GM19023 (cell line): Measurements from ENCODE around the gene TICAM2.
A peak's percentile ranks its signal among the peaks of the same experiment; 100 is the strongest.

Experiments
- ATAC-seq: cut with Tn5 transposase; IDR thresholded peaks from one replicate; pipeline ENCODE4 v1.9.1; 2021; ENCODE audit warnings: mild to moderate bottlenecking, moderate library complexity; ENCODE audit not compliant: unreplicated experiment

TICAM2 gene

DNA sequence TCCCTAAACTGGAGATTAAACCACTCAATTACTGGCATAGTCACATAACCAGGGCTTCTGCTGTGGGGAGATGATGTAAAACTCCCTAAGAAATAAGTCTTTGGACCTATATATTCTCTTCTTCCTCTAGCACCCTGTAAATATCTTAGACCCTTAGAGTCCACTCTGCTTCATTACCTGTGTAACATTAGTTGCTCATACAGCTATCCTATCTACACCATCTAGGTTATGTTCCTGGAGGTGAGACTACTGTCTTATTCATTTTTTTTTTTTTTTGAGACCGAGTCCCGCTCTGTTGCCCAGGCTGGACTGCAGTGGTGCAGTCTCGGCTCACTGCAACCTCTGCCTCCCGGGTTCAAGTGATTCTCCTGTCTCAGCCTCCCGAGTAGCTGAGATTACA is 9.6 kb upstream of the TICAM2 start:
- no peak for ATAC-seq

DNA sequence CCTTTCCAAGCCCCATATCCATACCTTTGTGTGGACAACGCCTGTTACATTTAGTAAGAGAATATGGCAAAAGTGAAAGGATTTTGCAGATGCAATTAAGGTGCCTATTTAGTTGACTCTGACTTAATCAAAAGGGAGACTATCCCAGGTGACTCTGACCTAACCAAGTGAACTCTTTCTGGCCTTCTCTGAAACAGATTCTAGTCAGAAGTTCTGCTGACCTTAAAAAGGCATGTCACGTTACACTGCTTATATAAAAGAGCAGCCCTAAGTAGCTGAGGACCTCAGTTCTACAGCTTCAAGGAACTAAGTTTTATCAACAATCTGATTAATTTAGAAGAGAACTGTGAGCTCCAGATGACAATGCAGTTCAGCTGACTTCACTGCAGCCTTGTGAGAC is 5.7 kb upstream of the TICAM2 start:
- no peak for ATAC-seq

DNA sequence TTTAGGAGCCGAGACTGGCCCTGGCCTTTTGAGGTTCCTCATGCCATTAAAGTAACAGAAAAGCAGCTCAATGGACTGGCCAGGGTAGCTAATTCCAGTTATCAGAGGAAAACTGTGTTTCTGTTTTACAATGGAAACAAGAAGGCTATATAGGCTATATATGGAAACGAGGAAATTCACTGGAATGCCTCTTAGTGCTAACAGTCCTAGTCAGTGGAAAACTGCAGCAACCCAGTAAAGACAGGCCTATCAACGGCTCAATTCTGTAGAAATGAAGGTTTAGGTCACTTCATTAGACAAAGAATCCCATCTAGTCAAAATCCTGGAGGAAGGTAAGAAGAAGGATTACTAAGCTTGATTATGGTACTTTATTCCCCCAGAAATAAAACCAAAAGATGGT is 3.2 kb upstream of the TICAM2 start:
- no peak for ATAC-seq

DNA sequence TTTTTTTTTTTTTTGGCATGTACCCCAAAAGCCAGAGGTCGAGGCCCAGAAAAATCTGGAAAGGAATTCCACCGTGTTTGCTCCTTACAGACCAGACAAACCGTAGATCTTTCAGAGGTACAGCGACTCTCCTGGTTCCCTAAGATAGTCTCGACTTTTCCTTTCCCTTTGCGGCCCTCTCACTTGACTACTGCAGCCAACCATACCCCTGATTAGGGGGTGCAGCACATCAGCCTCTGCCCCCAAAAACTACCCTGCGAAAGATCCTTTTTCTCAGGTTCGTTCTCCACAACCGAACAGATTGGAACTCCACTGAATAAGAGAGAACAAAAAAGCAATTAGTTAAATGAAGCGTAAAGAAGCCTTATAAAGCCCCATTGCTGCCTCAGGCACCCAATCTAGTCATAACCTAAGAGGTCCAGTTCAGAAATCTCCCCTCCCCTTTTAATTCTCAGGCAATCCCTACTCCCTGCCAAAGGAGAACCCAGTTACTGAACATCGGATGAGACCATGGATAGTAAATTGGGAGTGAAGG is 379 bp upstream of the TICAM2 start:
- peak; percentile 4 for ATAC-seq

DNA sequence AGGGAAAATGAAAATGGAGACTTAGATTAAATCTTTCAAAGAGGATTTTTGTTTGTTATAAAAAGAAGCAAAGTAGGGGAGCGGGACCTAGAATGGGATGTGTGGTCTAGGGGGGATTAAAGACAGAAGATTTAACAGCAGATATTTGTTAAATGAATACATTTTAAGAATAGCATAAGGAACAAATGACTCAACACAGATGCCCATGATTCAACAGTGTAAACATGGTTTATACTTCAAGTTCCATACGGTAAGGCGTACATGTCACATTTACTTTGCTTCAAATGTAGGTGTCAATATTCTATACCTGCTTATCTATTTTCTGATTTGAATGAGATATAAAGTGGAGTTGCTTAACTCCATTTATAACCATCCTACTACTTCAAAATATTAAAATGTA is 1.5 kb downstream of the TICAM2 start:
- ATAC-seq = no peak

DNA sequence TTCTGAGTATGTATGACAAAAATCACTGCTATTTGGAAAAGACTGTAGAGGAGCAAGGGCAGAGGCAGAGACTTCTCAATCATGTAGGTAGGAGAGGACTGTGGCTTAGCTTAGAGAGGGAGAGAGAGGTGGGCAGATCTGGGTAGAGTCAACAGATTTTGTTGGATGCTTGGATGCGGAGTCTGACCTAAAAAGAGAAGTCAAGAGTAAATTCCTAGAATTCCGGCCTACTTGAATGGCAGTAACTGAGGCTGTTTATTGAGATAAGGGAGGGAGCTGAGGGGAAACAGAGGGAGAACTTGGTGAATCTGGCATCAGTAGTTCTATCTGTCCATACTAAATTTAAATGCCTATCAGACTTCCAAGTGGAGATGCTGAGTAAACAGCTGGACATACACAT is 2.4 kb downstream of the TICAM2 start:
- no peak for ATAC-seq

DNA sequence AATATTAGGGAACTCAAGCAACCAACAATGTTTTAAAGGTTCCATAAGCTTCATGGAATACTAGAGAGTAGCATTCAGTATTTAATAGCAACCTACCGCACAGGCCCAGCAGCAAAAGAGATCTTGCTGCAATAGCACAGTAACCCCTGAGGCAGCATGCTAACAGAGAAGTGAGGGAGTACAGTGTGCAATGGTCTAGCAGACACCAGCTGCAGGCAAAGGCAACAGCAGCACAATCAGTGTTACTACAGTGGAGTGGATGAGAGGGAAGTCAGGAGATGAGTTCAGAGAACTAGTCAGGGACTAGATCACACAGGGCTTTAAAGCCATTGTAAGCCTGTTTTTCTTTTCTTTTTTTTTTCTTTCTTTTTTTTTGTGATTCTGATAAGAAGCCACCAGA is 2.8 kb downstream of the TICAM2 start:
- peak; percentile 34 for ATAC-seq

DNA sequence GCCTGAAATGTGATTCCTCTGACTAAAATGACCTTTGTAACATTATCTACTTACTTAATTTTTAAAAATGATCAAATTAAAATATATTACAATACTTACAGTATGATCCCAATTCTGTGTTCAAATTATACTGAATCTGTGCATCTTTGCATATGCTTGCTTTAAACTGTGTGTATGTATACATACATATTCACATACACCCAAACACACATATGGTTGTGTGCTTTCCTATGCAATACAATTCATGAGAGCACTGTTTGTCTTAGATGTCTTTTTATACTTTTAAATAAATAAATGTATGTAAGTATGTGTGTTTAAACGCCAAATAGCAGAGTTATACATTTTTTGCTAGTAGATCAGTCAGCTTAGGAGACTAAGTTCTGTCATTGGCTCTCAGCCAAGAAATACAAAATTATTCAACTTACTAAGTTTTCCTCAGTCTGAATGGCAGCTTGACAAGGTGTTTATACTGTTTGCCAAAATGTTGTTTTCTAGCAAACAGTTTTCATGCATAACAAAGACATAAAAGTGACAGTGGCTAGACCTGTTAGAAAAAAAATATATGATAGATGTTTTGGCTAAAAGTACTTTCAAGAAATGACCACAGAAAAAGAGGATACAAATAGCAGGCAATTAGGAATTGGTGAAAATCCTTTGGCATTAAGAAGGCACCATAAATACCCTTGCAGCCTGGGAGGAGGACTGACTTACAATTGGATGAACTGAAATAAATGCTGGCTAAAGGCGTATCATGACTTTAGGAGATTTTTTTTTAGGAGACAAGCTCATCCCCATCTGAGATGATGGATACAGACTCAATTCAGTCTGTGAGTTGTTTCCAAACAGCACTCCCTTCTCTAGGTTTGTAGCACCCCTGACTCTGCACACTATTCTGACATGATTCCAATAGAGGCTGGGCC is 7.9 kb downstream of the TICAM2 start:
- ATAC-seq = no peak

DNA sequence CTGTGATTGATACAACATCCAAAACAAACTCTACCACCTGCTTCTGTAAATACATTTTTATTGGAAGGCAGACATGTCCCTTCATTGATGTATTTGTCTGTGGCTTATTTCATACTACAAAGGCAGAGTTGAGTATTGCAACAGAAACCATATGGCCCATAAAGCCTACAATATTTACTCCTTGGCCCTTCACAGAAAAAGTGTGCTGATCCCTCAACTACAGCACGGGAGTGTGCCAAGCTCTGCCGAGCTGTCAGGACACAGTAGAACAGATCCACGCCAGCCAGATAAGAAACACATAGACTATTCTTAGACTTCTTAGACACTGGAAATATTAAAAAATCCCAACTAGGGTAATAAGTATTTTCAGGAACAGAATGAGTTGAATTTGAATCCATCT is 13.2 kb downstream of the TICAM2 start:
- no peak for ATAC-seq

DNA sequence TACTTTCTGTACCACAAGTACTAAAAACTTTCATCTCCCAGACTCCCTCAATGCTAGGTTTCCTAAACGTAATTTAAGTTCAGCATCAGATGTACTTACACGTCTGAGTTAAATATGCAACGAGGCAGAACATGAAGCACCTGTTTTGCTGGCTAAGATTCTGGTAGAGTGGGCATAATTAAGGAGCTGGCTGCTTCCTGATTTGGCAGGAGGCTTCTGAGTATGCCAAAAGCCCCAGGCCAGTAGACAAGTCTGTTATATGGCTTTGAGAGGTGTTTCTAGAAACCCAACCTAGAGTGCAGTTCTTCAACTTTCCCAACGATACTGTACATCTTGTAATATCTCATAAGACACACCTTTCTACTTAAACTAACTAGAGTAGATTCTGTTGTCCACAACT is 13.6 kb downstream of the TICAM2 start:
- no peak for ATAC-seq

DNA sequence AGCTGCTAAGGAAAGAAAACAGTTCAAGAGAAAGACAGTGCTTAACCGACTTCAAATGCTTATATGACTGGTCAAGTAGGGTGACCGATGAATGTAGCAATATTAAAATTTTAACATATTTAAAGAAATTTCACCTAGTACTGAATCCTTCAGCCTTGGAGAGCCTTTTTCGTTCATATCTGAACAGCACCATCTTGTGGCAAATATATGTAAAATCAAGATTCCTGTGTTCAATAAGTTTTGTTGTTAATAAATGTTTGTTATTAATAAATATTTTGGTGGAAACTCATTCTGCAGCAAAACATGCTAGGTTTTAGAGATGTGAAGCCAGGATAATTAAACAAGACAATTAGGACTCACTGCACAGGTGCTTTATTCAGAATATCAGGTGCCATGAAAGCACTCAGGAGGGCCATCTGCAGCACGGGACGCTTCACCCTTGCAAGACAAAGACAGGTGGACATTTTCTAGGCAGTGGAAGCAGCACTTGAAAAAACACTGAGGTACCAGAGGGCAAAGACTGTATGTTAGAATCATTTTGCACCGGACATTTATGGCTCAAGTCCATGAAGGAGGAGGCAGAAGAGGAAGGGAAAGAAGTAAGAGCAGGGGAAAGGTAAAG is 15.6 kb downstream of the TICAM2 start:
- ATAC-seq = no peak

DNA sequence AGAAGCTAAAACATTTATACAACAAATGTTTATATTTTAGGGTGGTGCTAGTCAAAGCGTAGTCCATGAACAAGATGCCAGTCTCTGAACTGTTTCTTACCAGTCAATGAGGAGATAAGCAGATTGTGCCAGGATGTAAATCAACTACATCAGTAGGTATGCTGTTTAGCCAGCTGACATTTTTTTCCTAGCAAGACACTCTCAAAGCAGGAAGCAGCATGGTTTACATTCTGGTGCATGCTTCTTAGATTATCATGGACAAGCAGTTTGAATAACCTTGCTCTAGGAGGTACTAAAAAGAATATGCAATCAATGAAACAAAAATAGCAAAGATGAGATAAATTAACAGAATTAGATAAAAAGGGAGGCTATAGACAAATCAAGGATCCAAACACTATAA is 17.0 kb downstream of the TICAM2 start:
- no peak for ATAC-seq

DNA sequence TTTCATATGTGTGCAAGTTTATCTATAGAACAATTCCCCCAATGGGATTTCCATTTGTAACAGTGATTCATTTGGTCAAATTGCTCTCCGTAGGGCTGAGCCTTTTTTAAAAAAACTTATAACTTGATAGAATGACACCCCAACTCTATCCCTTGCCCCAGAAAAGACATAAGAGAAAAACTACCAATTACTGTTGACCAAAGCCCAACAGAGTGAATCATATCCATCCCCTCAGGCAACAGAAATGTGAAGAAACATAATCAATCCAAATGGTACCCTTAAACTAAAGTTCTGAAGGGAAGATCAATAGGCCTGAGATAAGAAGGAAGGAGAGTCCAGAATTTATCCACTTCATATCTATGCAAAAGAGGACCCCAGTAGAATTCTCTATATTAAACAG is 17.8 kb downstream of the TICAM2 start:
- ATAC-seq = no peak

DNA sequence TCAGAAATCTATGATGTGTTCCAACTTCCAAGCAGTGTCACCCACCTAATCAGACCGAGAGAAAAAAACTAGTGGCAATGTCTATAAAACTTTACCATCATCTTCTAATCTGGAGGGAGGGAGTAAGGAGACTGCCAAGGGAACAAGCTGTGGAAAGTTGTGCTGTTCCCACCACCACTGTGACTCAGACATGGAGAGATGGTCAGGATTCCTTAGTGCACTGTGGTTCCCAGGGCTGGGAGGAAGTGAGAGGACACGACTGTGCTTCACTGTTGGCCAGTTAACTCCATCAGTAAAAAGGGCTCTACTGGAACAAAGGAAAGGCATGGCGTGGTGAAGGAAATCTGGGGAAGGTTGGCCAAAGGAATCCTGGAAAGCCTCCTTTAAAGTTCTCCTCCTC is 18.8 kb downstream of the TICAM2 start:
- ATAC-seq = no peak

DNA sequence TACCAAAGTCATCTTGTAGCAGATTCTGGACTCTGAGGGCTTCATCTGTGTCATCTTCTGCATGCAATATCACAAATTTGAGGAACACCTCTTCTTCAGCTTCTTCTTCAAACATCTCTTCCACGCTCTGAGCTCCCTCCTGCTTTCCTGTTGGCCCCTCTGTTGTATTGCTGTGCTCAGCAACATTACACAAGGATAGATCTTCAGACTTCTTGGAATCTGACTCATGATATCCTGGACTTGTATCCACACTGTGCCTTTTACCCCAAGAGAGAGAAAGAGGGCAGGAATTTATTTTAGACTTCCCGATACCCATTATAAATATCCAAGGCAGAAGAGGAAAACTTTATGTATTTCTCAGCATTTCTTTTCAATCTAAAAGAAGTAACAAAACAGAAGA is 21.3 kb downstream of the TICAM2 start:
- no peak for ATAC-seq

DNA sequence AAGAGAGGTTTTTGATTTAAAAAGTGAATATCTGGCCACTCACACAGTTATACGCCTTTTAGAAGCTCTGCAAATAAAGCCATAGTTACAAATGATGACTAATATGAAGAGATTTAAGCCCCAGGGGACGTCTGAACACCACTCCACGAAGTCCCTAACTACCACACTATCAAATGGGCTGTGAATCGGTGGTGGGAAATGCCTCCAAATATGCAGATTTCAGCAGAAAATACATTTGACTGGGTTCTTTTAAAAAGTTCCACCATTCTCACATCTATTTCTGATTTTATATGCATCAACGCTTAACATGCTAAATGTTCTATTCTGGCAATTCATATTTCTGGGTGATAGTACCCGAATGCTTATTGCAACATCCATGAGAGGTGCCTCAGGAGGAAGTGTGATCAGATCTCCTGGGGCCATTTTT is 22.5 kb downstream of the TICAM2 start:
- ATAC-seq = peak; percentile 63

DNA sequence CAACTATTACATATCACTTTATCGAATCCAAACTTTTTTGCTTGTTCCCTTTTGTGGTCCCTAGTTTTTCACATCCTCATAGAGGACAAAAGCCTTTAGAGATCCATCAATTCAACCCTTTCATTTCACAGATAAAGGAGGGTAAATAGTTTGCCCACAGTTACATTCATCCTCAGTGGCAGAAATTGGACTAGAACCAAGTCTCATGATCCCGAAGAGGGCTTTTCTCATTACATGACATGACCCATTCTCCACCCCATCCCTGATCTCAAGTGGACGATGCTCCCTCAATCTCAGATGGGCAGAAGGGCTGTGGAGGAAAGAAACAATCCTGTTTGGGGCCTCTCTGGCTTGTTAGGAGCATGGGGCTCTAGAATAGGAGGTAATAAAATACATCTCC is 23.1 kb downstream of the TICAM2 start:
- ATAC-seq = no peak

DNA sequence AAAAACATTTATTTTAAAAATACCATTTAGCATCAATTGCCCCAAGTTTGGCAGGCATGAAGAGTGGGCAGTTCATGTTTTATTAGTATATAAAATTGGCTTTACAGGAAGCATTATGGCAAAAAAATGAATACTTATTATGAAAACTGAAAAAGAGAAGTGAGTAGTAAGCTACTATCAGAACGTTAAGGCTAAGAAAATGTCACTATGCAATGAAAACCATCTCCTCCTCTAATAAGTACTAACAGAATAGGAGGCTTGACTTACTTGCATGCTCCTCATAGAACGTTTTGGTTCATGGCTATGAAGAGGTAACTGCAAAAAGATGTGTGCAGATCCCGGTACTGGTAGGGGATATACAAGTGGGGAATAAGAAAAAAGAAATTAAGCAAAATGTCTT is 23.6 kb downstream of the TICAM2 start:
- ATAC-seq = peak; percentile 38

DNA sequence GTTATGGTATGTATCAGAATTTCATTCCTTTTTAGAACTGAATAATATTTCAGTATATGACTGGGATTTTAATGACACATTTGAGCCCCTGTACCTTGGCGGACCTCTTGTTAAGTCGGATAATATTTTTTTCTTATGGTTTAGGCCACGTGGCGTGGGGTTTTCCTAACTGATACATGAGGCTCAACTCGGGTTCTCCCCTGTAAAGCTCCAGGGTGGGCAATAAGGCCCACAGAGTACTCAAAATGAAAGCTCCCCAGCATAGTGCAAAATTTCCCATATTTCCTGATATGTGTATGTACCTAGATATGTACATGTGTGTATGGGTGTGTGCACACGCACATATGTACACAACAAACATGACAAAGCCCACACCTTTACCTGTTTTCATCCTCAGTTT is 24.5 kb downstream of the TICAM2 start:
- no peak for ATAC-seq

DNA sequence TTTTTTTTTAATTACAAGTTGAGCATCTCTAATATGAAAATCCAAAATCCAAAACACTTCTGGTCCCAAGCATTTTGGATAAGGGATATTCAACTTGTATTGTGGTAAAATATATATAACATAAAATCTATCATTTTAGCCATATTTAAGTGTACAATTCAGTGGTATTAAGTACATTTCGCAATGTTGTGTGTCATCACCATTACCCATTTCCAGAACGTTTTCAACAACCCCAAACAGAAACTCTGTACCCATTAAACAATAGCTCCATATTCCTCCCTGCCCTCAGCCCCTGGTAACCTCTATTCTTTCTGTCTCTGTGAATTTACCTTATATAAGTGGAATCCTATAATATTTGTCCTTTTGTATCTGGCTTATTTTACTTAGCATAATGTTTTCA is 24.9 kb downstream of the TICAM2 start:
- no peak for ATAC-seq

DNA sequence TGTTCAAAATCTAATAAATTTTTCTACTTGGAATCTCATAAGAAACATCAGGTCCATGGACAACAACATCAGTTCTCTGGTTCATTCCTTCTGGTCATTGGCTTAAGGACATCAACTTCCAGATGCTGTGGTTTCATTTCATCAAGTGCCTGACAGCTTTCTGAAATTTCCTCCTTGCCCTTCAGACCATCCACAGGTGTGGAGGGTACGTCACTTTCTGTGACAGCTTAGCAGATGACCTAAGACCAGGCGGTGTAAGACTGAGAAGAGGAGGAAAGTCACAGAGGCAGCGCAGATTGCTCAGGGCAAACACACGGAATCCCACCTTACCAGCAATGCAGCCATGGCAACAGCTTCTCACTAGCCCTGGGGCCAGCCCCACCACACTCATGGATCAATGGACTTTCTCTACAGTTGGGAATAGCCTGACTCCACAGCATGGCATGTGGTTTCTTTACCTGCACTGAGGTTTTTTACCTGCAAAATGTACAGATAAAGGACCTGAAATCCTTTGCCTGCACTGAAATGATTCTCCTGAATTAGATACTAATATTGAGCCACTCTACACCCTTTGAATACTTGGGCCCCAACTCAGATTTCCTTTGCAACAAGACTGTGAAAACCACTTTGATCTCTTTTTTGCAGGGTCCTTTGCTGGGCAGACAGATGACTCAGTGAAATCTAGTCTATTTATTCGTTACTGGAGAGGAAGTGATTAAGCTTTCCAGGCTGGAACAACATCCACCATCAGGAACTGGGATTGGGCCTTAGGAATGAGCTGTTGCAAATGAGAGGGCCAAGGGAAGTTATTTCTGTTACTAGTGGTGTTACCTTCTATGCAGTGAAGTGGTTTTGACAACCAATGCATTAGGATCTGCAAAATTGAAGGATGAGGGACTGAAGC is 26.9 kb downstream of the TICAM2 start:
- no peak for ATAC-seq
